ENCODE measurements around the gene ITGAD.

ITGAD gene

GRCh38 chr16:31393056-31393455, at the start of gene ITGAD:
Gene ITGAD, plus strand, starts transcription at chr16:31393335. Its CDS starts 26 bp downstream, at chr16:31393361.
- no peak for DNase-seq

DNA sequence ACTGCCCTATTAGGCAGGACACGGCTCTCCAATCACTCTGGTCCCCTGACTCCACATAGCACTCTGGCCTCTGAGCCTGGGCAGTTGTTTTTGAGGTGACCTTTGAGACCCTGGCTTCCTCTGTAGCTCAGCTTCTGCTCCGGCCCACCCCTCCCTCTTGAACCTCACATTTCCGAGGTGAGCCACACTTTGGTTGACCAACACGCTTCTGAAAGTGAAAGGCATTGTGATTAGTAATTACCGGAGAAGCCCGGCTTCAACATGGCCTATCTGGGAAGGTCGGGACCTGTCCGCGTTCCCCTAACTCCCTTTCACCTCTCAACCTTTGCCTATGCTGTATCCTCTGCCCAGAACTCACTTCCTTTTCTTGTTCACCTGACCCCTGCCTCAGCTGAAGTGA, 48.4 kb upstream of the ITGAD start:
- DNase-seq = no peak

DNA sequence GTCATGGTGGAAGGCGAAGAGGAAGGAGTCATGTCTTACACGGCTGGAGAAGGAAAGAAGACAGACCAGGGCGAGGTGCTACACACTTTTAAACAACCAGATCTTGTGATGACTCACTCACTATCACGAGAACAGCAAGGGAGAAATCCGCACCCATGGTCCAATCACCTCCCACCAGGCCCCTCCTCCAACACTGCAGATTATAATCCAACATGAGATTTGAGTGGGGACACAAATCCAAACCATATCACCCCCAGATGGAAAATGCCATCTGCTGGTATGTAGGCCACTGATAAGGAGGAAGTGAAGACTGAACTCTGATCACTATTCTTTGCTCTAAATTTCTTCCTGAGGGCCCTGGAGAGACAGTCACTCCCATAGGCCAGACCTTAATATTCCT, 45.7 kb upstream of the ITGAD start:
- DNase-seq = no peak

DNA sequence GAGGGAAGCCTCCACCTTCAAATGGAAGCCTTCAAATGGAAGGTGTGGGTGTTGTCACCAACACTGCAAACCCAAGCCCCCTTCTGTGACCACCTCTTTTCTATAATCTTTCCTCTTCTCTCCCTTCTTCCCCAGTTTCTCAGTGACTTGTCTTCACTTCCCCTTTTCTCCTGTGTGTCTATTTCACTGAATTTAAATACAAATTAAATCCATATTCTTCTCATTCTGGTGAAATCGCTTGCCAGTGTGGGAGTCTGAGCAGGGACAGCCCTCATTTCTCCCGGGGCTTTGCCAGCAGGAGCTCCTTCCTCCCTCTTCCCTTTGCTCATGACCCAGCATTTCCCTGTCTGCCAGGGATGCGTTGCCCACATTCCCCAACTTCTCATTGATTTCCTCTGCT, 44.6 kb upstream of the ITGAD start:
- no peak for DNase-seq

- DNase-seq = no peak
Observed at GRCh38 chr16:31350275-31351005, 42.7 kb upstream of the ITGAD start.

GRCh38 chr16:31351246-31351941, 41.7 kb upstream of the ITGAD start:
- DNase-seq = no peak

- no peak for DNase-seq
Observed at GRCh38 chr16:31351942-31352325, 41.2 kb upstream of the ITGAD start.

- DNase-seq = no peak
Observed at GRCh38 chr16:31352376-31353115, 40.6 kb upstream of the ITGAD start.

- no peak for DNase-seq
Observed at GRCh38 chr16:31354394-31355291, 38.5 kb upstream of the ITGAD start, which contains the start of gene ITGAX. Gene ITGAX, plus strand, starts transcription at chr16:31355176. Its CDS starts 79 bp downstream, at chr16:31355255.

DNA sequence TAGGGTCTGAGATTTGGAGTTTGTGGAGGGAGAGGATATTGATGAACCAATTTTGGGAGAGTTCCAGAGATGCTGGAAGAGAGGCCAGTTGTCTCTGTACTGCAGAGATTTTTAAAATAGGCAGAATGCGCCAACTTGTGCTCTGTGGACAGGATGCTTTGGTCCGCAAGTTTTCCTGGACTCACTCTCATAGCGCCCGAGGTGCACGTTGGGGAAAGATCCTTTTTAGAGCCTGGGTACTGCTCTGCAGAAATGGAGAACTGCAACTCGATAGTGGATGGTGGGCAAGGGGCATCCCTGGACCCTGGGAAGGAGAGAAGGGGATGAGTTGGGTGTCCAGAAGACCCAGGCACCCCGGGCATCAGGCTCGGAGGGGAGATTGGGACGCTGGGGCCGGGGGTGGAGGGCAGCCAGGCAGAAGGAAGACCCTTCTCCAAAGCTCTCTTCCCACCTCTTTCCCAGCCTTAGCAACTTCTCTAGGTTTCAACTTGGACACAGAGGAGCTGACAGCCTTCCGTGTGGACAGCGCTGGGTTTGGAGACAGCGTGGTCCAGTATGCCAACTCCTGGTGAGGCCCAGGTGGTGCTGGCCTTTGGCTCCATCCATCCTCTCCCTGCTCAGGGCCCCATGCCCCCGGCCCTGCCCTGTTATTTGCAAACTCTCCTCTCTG, 37.6 kb upstream of the ITGAD start:
- DNase-seq = no peak

GRCh38 chr16:31356566-31357323, 36.4 kb upstream of the ITGAD start:
- no peak for DNase-seq

DNA sequence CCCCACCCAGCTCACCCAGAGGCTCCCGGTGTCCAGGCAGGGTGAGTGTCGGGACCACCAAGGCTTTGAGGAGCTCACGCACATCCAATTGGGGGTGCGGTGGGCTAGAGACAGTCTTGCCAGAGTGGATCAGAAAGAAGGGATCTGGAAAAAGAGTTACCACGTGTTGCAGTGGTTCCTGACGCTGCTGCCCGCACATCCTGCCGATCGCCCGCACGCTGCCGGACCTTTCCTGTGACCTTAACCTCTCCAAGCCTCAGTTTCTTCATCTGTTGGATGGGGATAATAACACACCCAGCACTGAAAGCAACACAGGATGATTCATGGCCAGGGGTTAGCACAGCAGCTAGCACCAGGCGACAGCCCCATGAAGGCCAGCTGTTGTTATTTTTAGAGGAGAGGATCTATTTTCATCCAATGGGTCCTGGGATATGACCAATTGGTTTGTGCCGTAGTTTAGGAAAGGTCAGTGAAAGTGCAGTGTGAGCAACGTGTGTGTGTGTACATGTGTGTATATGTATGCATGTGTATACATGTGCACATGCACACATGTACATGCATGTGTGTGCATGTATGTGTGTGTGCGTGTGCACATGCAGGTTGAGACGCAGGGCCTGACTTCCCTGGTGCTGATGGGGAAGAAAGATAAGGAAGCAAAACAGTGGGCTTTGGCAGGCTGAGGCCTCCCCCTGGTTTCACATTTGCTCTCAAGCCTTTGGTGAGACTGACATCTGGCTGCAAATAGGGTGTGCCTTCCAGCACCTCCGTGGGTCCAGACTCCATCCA, 35.6 kb upstream of the ITGAD start:
- no peak for DNase-seq

- DNase-seq = no peak
Observed at GRCh38 chr16:31360251-31360650, 32.9 kb upstream of the ITGAD start.

DNA sequence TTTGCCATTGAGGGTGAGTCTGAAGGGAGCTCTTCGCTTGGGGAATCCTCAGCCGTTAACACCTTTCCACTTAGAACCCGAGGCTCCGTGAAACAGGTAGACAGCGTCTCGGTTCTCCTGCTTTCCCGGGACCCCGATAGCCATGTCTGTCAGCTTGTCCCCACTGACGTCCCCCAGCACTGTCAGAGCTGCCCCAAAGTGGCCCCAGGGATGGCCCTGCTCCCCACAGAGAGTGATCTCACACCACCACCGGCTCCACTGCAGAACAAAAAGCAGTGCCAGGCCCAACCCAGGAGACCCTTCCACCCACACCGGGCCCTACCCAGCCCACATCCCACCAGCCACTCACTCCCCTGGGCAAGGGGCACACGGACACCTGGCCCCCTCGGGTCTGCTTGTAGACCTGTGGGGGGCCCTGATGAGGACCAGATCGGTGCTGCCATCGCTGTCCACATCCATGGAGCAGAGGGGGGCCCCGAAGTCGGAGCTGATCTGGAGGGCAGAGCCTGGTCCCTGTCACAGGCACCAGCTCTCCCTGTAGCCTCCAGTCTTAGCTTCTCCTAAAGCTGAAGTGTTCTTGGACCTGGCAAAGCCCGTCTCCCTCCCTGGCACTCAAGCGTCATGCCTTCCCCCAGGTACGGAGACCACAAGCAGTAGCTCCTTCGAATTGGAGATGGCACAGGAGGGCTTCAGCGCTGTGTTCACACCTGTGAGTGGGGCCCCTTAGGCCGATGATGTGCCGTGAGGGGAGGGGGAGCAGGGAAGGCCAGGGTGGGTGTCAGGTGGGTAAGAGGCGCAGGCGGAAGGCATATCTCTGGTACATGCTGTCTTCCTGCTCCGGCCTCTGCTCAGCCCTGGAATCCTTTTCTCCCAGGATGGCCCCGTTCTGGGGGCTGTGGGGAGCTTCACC, 31.7 kb upstream of the ITGAD start:
- DNase-seq = no peak

DNA sequence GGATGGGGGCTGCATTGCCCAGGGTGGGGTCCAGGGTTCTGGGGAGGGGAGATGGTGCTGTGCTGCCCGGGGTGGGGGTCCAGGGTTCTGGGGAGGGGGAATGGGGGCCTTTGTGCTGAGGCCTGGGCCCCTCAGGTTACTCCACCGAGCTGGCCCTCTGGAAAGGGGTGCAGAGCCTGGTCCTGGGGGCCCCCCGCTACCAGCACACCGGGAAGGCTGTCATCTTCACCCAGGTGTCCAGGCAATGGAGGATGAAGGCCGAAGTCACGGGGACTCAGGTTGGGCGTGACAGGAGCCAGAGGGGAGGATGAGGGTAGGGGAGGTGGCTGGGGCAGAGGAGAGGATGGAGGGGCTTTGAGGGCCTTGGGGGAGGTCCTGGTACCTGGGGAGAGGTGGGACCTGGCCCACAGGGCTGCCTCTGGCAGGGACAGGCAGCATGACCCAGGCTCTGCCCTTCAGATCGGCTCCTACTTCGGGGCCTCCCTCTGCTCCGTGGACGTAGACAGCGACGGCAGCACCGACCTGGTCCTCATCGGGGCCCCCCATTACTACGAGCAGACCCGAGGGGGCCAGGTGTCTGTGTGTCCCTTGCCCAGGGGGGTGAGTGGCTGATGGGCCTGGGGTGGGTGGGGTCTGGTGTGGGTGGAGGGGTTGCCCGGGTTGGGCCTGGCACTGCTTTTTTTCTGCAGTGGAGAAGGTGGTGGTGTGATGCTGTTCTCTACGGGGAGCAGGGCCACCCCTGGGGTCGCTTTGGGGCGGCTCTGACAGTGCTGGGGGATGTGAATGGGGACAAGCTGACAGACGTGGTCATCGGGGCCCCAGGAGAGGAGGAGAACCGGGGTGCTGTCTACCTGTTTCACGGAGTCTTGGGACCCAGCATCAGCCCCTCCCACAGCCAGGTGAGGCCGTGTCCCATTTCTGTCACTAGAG, 30.4 kb upstream of the ITGAD start:
- no peak for DNase-seq

GRCh38 chr16:31363721-31364120, 29.4 kb upstream of the ITGAD start:
- DNase-seq = no peak

DNA sequence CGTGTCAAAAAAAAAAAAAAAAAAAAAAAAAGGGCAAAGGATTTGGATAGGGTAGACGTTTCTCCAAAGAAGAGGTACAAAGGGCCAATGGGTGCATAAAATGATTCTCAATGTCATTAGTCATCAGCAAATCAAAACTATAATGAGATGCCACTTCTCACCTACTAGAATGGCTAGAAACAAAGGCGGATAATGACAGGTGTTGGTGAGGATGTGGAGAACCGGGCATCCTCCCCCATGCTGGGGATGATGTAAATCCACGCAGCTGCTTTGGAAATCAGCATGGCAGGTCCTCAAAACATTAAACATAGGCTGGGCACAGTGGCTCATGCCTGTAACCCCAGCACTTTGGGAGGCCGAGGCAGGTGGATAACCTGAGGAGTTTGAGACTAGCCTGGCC, 28.7 kb upstream of the ITGAD start:
- DNase-seq = no peak

Measured in activated CD4-positive, alpha-beta T cell treated with anti-CD3 and anti-CD28 coated beads, Interleukin-2, amount 50 U/mL, for 1 hour (primary cell).